Measurements from ENCODE around the gene CTSL.

Gene CTSL

DNA sequence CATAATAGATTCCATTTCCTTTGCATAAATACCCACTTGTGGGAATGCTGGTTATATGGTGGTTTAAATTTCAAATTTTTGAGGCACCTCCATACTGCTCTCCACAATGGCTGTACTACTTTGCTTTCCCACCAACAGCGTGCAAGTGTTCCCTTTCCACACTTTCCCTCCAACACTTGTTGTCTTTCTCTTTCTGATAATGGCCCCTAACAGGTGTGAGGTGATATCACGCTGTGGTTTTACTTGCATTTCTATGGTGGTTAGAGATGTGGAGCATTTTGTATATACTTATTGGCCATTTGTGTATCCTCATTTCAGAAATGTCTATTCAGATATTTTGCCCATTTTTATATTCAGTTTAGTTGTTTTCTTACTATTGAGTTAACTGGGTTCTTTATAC lies 34.6 kb downstream of the CTSL start:
- no peak for DNase-seq (ENCODE audit: low spot score)

- DNase-seq (ENCODE audit: low spot score): no peak
Measured at GRCh38 chr9:87763286-87763685, 37.4 kb downstream of the CTSL start.

GRCh38 chr9:87765521-87765920 lies 39.6 kb downstream of the CTSL start:
- DNase-seq (ENCODE audit: low spot score): no peak

DNA sequence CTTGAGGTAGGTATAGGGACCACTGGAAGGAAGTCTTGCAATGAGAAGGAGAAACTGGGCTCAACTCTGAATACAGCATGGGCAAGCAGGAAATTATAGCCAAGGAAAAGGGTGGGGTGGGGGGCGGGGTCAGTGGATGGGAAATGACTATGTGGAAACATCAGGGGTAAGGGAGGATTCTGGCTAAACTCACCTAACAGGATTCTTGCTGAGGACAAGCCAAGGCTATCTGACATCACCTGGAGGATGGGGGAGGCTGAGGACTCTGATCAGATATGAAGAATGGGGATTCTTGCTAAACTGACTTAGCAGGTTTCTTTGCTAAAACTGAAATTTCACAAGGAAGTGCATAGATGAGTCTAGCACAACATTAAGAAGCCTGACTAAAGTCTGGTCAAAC lies 40.8 kb downstream of the CTSL start:
- no peak for DNase-seq (ENCODE audit: low spot score)

DNA sequence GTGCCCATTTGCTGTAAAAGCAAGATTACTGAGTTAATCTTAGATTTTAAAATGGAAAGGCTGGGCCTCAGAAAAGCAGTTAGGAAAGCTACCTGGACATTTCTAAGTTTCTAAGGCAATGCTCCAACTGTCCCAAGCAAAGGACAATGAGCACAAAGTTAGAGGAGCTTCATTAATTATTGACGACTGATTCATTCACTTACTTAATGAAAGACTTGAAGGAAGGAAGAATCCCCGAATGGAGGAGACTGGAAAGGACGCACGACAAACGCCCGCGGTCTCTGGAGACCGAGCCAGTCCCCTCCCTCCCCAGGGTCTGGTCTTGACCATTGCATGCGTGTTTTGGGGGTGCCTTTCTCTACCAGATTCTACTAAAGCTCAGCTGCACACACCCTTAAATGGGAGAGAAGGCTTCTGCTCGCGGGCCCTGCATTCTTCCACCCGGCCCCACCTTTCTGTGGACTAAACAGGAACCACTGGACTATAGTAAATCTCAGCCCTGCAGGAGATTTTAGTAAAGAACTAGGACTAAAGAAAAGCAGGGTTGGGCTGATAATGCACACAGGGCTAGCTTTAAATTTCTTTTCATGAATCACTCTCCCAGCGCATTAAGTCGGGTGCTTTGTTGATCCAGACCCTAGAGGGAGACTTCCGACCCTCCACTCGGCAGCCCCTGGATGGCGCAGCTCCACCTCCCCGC lies 44.8 kb downstream of the CTSL start:
- no peak for DNase-seq (ENCODE audit: low spot score)

GRCh38 chr9:87771316-87772006 lies 45.5 kb downstream of the CTSL start:
- DNase-seq (ENCODE audit: low spot score): peak; percentile 69

DNA sequence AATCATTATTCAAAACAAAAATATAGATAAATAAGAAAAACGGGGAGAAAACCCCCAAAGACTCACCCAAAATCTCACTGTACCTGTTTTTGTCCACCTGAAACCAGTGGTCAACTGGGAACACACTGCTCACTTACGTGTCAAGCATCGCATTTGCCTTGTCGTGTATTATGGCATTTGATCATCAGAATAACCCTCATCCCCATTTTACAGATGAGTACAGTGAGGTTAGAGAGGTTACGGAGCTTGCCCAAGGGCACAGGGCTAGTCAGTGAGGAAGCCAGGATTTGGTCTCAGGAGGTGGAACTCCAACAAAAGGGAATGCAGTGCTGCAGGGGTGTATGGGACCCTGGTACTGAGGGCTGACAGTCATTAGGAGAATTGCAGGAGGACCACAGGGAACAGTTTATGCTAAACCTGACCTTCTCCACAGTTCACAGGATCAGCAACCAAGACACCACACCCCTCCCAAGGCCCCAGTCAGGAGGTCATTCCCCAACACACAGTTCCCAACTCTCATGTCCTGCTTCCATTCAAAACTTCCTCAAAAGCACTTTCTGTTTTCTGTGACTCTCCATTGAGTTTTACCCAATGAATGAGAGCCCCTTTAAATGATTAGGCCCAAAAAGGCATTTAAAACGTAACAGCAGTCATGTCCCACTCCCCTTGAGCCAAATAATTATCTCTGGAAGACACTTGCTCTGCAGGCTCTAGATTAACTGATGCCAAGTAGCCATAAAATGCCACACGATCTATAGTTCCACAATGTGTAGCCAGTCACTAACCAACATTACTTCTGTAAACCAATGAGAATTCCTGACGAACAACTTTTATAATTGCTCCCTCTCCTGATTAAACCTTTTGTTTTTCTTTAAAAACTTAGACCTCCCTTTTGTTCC lies 50.8 kb downstream of the CTSL start:
- no peak for DNase-seq (ENCODE audit: low spot score)

DNA sequence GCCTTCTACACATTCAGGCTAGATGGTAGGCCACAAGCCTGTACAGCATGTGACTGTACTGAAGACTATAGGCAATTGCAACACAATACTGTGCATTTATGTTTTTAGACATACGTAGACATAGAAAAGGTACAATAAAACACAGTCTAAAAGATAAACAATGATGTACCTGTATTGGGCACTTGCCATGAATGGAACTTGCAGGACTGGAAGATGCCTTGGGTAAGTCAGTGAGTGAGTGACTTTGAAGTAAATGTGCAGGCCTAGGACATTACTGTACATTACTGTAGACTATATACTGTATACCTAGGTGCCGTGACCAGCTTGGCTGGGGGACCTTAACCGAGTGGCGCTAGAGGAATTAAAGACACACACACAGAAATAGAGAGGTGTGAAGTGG lies 53.1 kb downstream of the CTSL start:
- no peak for DNase-seq (ENCODE audit: low spot score)

All from ecto neural progenitor cell (in vitro differentiated cells).